GM12875 (cell line): ENCODE measurements around the gene ADGRG2.

Source experiments
- H3K4me3 ChIP-seq: one replicate; pipeline ENCODE4 v1.5.1; 2011; ENCODE audit warnings: low read depth, low read length, control low read depth
- CTCF ChIP-seq: IDR thresholded peaks from 2 replicates; pipeline ENCODE4 v1.5.1; 2011; ENCODE audit warnings: low read depth, mild to moderate bottlenecking, control low read depth, inconsistent platforms, low read length, moderate library complexity, borderline replicate concordance; ENCODE audit not compliant: insufficient read depth

The ADGRG2 gene

GRCh38 chrX:19110642-19111041, 11.6 kb downstream of the ADGRG2 start:
- no peak overlapping the region for H3K4me3 ChIP-seq
- no peak for TF ChIP-seq CTCF

GRCh38 chrX:19107035-19107434, 15.2 kb downstream of the ADGRG2 start:
- H3K4me3 ChIP-seq = no peak overlapping the region
- no peak for TF ChIP-seq CTCF

- H3K4me3 ChIP-seq = no peak overlapping the region
- no peak for TF ChIP-seq CTCF
These were observed 21.7 kb downstream of the ADGRG2 start for GRCh38 chrX:19100586-19100985.

- no peak for TF ChIP-seq CTCF
These were observed 24.6 kb downstream of the ADGRG2 start for GRCh38 chrX:19097553-19098283.

GRCh38 chrX:19096586-19096985, 25.7 kb downstream of the ADGRG2 start:
- H3K4me3 ChIP-seq = no peak overlapping the region
- no peak for TF ChIP-seq CTCF

More at GRCh38 chrX:19097553-19098283, 24.6 kb downstream of the ADGRG2 start:
- H3K4me3 ChIP-seq = no peak overlapping the region

GRCh38 chrX:19094654-19095053, 27.6 kb downstream of the ADGRG2 start:
- TF ChIP-seq CTCF = no peak
- no peak overlapping the region for H3K4me3 ChIP-seq

GRCh38 chrX:19091596-19091995, 30.7 kb downstream of the ADGRG2 start:
- no peak for TF ChIP-seq CTCF
- no peak overlapping the region for H3K4me3 ChIP-seq
